H9 (cell line): ENCODE measurements around the gene KCTD1. TPM values are rescaled to one million over a fixed set of nuclear protein-coding genes. Genes with fewer than 3 reads are reported as not detected.

Experiments used
- DNase-seq: peaks from one replicate; pipeline ENCODE4 v3.0.0-alpha.2; 2017
- H2AFZ ChIP-seq: one replicate; pipeline ENCODE4 v1.6.1; 2013; ENCODE audit warnings: mild to moderate bottlenecking, low read length, control low read depth, moderate library complexity
- H2AK5ac ChIP-seq: 2 replicates; pipeline ENCODE4 v1.6.1; 2013; ENCODE audit warnings: low read length, control low read depth, mixed read lengths; ENCODE audit not compliant: insufficient read length
- H2BK120ac ChIP-seq: one replicate; pipeline ENCODE4 v1.6.1; 2013; ENCODE audit warnings: low read depth, mild to moderate bottlenecking, low read length, control low read depth, inconsistent platforms; ENCODE audit not compliant: poor library complexity, severe bottlenecking
- H2BK12ac ChIP-seq: 2 replicates; pipeline ENCODE4 v1.6.1; 2013; ENCODE audit warnings: low read length, control low read depth, mixed read lengths, low read depth; ENCODE audit not compliant: insufficient read length
- H2BK15ac ChIP-seq: 2 replicates; pipeline ENCODE4 v1.6.1; 2013; ENCODE audit warnings: low read depth, low read length, control low read depth
- H2BK20ac ChIP-seq: one replicate; pipeline ENCODE4 v1.6.1; 2013; ENCODE audit warnings: low read depth, mild to moderate bottlenecking, low read length, control low read depth, inconsistent platforms; ENCODE audit not compliant: poor library complexity, severe bottlenecking
- H2BK5ac ChIP-seq: 2 replicates; pipeline ENCODE4 v1.6.1; 2013; ENCODE audit warnings: low read length, control low read depth, mixed read lengths; ENCODE audit not compliant: insufficient read length
- H3K14ac ChIP-seq: 2 replicates; pipeline ENCODE4 v1.6.1; 2013; ENCODE audit warnings: low read length, control low read depth; ENCODE audit not compliant: insufficient read depth
- H3K18ac ChIP-seq: 2 replicates; pipeline ENCODE4 v1.6.1; 2013; ENCODE audit warnings: low read depth, mild to moderate bottlenecking, mixed read lengths, low read length, control low read depth; ENCODE audit not compliant: insufficient read length
- H3K23ac ChIP-seq: 2 replicates; pipeline ENCODE4 v1.6.1; 2013; ENCODE audit warnings: low read length, control low read depth, mixed read lengths, low read depth; ENCODE audit not compliant: insufficient read length
- H3K23me2 ChIP-seq: 2 replicates; pipeline ENCODE4 v1.6.1; 2013; ENCODE audit warnings: low read depth, mild to moderate bottlenecking, mixed read lengths, low read length, control low read depth; ENCODE audit not compliant: insufficient read length, poor library complexity, severe bottlenecking
- H3K27ac ChIP-seq: 2 replicates; pipeline ENCODE4 v1.5.1; 2013; ENCODE audit warnings: low read length, control low read depth, mixed read lengths, low read depth; ENCODE audit not compliant: insufficient read length
- H3K27me3 ChIP-seq: 2 replicates; pipeline ENCODE4 v1.6.1; 2013; ENCODE audit warnings: low read length, control low read depth, inconsistent platforms; ENCODE audit not compliant: insufficient read depth
- H3K4ac ChIP-seq: 2 replicates; pipeline ENCODE4 v1.6.1; 2013; ENCODE audit warnings: low read depth, mild to moderate bottlenecking, control low read depth, inconsistent platforms, low read length, moderate library complexity
- H3K4me1 ChIP-seq: 2 replicates; pipeline ENCODE4 v1.6.1; 2013; ENCODE audit warnings: low read length, control low read depth, inconsistent platforms; ENCODE audit not compliant: insufficient read depth
- H3K4me2 ChIP-seq: 2 replicates; pipeline ENCODE4 v1.6.1; 2013; ENCODE audit warnings: low read length, control low read depth, mixed read lengths; ENCODE audit not compliant: insufficient read length, insufficient read depth
- H3K56ac ChIP-seq: 2 replicates; pipeline ENCODE4 v1.6.1; 2013; ENCODE audit warnings: low read depth, mild to moderate bottlenecking, mixed read lengths, low read length, control low read depth; ENCODE audit not compliant: insufficient read length
- H3K79me1 ChIP-seq: 2 replicates; pipeline ENCODE4 v1.6.1; 2013; ENCODE audit warnings: low read depth, mild to moderate bottlenecking, moderate library complexity, low read length, control low read depth, inconsistent platforms; ENCODE audit not compliant: insufficient read depth, poor library complexity, severe bottlenecking
- H3K79me2 ChIP-seq: 2 replicates; pipeline ENCODE4 v1.6.1; 2013; ENCODE audit warnings: low read length, control low read depth, inconsistent platforms; ENCODE audit not compliant: insufficient read depth
- H3K9ac ChIP-seq: 2 replicates; pipeline ENCODE4 v1.6.1; 2013; ENCODE audit warnings: low read length, control low read depth, mixed read lengths; ENCODE audit not compliant: insufficient read length; ENCODE audit errors: extremely low read depth
- H3K9me3 ChIP-seq: one replicate; pipeline ENCODE4 v1.6.1; 2013; ENCODE audit warnings: low read depth, low read length, inconsistent platforms; ENCODE audit not compliant: control insufficient read depth
- H3T11ph ChIP-seq: one replicate; pipeline ENCODE4 v1.6.1; 2013; ENCODE audit warnings: mild to moderate bottlenecking, low read length, control low read depth, inconsistent platforms
- H4K20me1 ChIP-seq: one replicate; pipeline ENCODE4 v1.6.1; 2013; ENCODE audit not compliant: control insufficient read depth, insufficient read length, insufficient read depth
- H4K5ac ChIP-seq: 2 replicates; pipeline ENCODE4 v1.6.1; 2013; ENCODE audit warnings: low read depth, mild to moderate bottlenecking, mixed read lengths, low read length, control low read depth; ENCODE audit not compliant: insufficient read length
- H4K8ac ChIP-seq: replicated peaks from 2 replicates; pipeline ENCODE4 v1.6.1; 2013; ENCODE audit warnings: low read length, control low read depth, mixed read lengths, low read depth; ENCODE audit not compliant: insufficient read length
- H4K91ac ChIP-seq: 2 replicates; pipeline ENCODE4 v1.6.1; 2013; ENCODE audit warnings: low read depth, mild to moderate bottlenecking, moderate library complexity, mixed read lengths, low read length, control low read depth; ENCODE audit not compliant: insufficient read length
- H3K27ac Mint-ChIP-seq, 3 experiments: 2 replicates in 2 of 3; 3 replicates in 1 of 3; pipeline ENCODE4 v1.8.0; 2020 to 2021; ENCODE audit warnings: mixed read lengths in 3 of 3, mild to moderate bottlenecking in 1 of 3, moderate library complexity in 1 of 3
- H3K27me3 Mint-ChIP-seq: 2 replicates; pipeline ENCODE4 v1.8.0; 2021; ENCODE audit warnings: low read depth, mild to moderate bottlenecking, moderate library complexity, mixed read lengths
- H3K36me3 Mint-ChIP-seq, 3 experiments: 2 replicates in 2 of 3; 3 replicates in 1 of 3; pipeline ENCODE4 v1.8.0; 2020 to 2021; ENCODE audit warnings: low read depth in 3 of 3, mixed read lengths in 3 of 3; ENCODE audit not compliant: insufficient read depth in 1 of 3
- H3K4me1 Mint-ChIP-seq, 2 experiments: 2 replicates each; pipeline ENCODE4 v1.8.0; 2020; ENCODE audit warnings: mixed read lengths in 2 of 2
- H3K4me3 Mint-ChIP-seq, 2 experiments: 2 replicates in 1 of 2; 3 replicates in 1 of 2; pipeline ENCODE4 v1.8.0; 2020 to 2021; ENCODE audit warnings: mild to moderate bottlenecking in 2 of 2, mixed read lengths in 2 of 2, moderate library complexity in 1 of 2
- H3K9me3 Mint-ChIP-seq, 2 experiments: 2 replicates in 1 of 2; 3 replicates in 1 of 2; pipeline ENCODE4 v1.8.0; 2020; ENCODE audit warnings: mild to moderate bottlenecking in 2 of 2, mixed read lengths in 2 of 2, moderate library complexity in 1 of 2
- WGBS: extraction: QIAGEN DNeasy Blood & Tissue Kit; methylation state at CpG from one replicate; pipeline ENCODE4 v1.1.7; 2013; ENCODE audit warnings: missing lambda C conversion rate, low lambda C conversion rate, mixed read lengths; ENCODE audit not compliant: insufficient read length; ENCODE audit errors: extremely low coverage; 5-methylcytosine and 5-hydroxymethylcytosine counted together
- total RNA-seq: library from RNA; stranded (reverse); gene quantifications from 2 replicates; pipeline ENCODE4 v1.2.1, GENCODE V29; 2021
- TF ChIP-seq, protein P1 (sequence below): fragments of 200-600 bp; sonication (generic); conservative IDR thresholded peaks from 3 replicates; pipeline ENCODE4 v1.8.0; 2021; ENCODE audit warnings: antibody characterized with exemption, mild to moderate bottlenecking

KCTD1 gene
- total RNA-seq, 1 experiment from 2014 or later, result 10.8 TPM

DNA sequence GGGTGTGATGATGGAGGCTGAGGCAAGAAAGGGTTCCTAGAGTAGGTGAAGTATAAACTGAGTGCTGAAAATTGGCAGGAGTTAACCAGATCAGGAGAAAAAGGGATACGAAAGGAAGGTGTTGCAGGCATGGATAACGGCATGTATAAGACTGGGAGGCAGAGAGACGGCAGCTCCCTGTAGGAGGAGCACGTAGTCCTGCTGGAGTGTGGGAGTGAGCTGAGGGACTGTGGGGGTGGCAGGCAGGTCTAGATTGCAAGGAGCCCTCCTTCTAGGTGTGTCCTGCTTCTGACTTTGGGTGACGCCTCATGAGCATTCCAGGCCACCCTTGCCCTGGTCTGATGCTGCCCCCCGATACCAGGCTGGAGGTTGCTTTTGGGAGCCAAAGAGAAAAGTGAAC is 36.4 kb upstream of the KCTD1 start:
- no peak overlapping the region for H4K91ac ChIP-seq
- H3T11ph ChIP-seq, result no peak overlapping the region
- no peak overlapping the region for H3K14ac ChIP-seq
- Mint-ChIP-seq H3K27me3 (peaks cover 3% of the 10 kb centered on the region), H3K4me1 (peaks cover 6 to 7% of the 10 kb centered on the region in 2 experiments; a peak in 3 of 4 replicates), H3K9me3 (no peaks in the 10 kb centered on the region; a peak in 2 of 5 replicates), H3K36me3 (peaks cover 0 to 4% (median 0%) of the 10 kb centered on the region in 3 experiments; a peak in 1 of 7 replicates), H3K27ac (no peak overlapping the region), H3K4me3 (no peak overlapping the region)
- H2BK5ac ChIP-seq, result no peak overlapping the region
- no peak overlapping the region for H3K56ac ChIP-seq
- no peaks in the 10 kb centered on the region for H3K79me1 ChIP-seq
- no peak overlapping the region for H4K5ac ChIP-seq
- no peak overlapping the region for H2AK5ac ChIP-seq
- no peak overlapping the region for H4K8ac ChIP-seq
- no peak overlapping the region for H3K23ac ChIP-seq
- TF ChIP-seq, protein P1, sequence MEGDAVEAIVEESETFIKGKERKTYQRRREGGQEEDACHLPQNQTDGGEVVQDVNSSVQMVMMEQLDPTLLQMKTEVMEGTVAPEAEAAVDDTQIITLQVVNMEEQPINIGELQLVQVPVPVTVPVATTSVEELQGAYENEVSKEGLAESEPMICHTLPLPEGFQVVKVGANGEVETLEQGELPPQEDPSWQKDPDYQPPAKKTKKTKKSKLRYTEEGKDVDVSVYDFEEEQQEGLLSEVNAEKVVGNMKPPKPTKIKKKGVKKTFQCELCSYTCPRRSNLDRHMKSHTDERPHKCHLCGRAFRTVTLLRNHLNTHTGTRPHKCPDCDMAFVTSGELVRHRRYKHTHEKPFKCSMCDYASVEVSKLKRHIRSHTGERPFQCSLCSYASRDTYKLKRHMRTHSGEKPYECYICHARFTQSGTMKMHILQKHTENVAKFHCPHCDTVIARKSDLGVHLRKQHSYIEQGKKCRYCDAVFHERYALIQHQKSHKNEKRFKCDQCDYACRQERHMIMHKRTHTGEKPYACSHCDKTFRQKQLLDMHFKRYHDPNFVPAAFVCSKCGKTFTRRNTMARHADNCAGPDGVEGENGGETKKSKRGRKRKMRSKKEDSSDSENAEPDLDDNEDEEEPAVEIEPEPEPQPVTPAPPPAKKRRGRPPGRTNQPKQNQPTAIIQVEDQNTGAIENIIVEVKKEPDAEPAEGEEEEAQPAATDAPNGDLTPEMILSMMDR, result no peak
- H3K9ac ChIP-seq, result no peak overlapping the region
- DNase-seq, result no peak
- H3K18ac ChIP-seq, result no peak overlapping the region
- H3K23me2 ChIP-seq, result no peaks in the 10 kb centered on the region
- no peak overlapping the region for H2BK15ac ChIP-seq
- H3K27me3 ChIP-seq, result no peaks in the 10 kb centered on the region
- no peak overlapping the region for H3K4ac ChIP-seq
- no peaks in the 10 kb centered on the region for H3K4me1 ChIP-seq
- H4K20me1 ChIP-seq, result no peaks in the 10 kb centered on the region
- WGBS, result no CpG with 5 or more reads among the region's 6 CpGs
- no peak overlapping the region for H2AFZ ChIP-seq
- no peaks in the 10 kb centered on the region for H3K9me3 ChIP-seq
- H2BK12ac ChIP-seq, result no peak overlapping the region
- no peak overlapping the region for H3K4me2 ChIP-seq
- no peak overlapping the region for H3K27ac ChIP-seq
- H2BK20ac ChIP-seq, result no peak overlapping the region
- no peak overlapping the region for H2BK120ac ChIP-seq
- H3K79me2 ChIP-seq, result no peaks in the 10 kb centered on the region
